Right lung (tissue), 10 donors: ENCODE results near the gene GGT7. TPM values are rescaled to one million over a fixed set of nuclear protein-coding genes. Genes with fewer than 3 reads are reported as not detected.
"Not testable (repeated sequence)": the region's sequence is repeated elsewhere in the genome, so short reads cannot be mapped to it uniquely, and the experiment has no call there.

Source experiments
- DNase-seq, 2 donors: peaks; one replicate each; pipeline ENCODE4 v3.0.0-alpha.2; 2013
- long read RNA-seq, 8 donors: transcript quantifications; one replicate each; lab custom pipeline, GENCODE V29; 2026
- polyA plus RNA-seq, 5 donors: library from polyadenylated mRNA; unstranded; fragments of 120-200 nt; gene quantifications; one replicate each; pipeline versions ENCODE4 v1.2.1 to v1.2.3, GENCODE V29; 2013; ENCODE audit warnings: inconsistent platforms in 1 of 5, low replicate concordance in 1 of 5; ENCODE audit not compliant: insufficient read length in 5 of 5, insufficient read depth in 1 of 5

GGT7 gene, protein sequence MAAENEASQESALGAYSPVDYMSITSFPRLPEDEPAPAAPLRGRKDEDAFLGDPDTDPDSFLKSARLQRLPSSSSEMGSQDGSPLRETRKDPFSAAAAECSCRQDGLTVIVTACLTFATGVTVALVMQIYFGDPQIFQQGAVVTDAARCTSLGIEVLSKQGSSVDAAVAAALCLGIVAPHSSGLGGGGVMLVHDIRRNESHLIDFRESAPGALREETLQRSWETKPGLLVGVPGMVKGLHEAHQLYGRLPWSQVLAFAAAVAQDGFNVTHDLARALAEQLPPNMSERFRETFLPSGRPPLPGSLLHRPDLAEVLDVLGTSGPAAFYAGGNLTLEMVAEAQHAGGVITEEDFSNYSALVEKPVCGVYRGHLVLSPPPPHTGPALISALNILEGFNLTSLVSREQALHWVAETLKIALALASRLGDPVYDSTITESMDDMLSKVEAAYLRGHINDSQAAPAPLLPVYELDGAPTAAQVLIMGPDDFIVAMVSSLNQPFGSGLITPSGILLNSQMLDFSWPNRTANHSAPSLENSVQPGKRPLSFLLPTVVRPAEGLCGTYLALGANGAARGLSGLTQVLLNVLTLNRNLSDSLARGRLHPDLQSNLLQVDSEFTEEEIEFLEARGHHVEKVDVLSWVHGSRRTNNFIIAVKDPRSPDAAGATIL
- polyA plus RNA-seq: 10 to 100 TPM; 28.3 to 40.6 (median 33.2) TPM
- long read RNA-seq, donor 1, transcript GGT7-201 (15 exons, 2,642 nt): major isoform, 5 of 11 reads
- long read RNA-seq, donor 1, partial matches to known transcripts: 6 of 11 reads
- long read RNA-seq, donor 1, other reads (novel, unspliced or antisense): 0 of 11 reads
- long read RNA-seq, donor 2, partial matches to known transcripts: 0 of 3 reads
- long read RNA-seq, donor 2, other reads (novel, unspliced or antisense): 0 of 3 reads
- long read RNA-seq, donor 3: 0 reads
- long read RNA-seq, donor 4, partial matches to known transcripts: 0 of 2 reads
- long read RNA-seq, donor 4, other reads (novel, unspliced or antisense): 0 of 2 reads
- long read RNA-seq, donor 5, partial matches to known transcripts: 9 of 11 reads
- long read RNA-seq, donor 5, other reads (novel, unspliced or antisense): 0 of 11 reads
- long read RNA-seq, donor 6, partial matches to known transcripts: 0 of 3 reads
- long read RNA-seq, donor 6, other reads (novel, unspliced or antisense): 0 of 3 reads
- long read RNA-seq, donor 7, partial matches to known transcripts: 0 of 3 reads
- long read RNA-seq, donor 7, other reads (novel, unspliced or antisense): 0 of 3 reads
- long read RNA-seq, donor 8: 0 reads

DNA sequence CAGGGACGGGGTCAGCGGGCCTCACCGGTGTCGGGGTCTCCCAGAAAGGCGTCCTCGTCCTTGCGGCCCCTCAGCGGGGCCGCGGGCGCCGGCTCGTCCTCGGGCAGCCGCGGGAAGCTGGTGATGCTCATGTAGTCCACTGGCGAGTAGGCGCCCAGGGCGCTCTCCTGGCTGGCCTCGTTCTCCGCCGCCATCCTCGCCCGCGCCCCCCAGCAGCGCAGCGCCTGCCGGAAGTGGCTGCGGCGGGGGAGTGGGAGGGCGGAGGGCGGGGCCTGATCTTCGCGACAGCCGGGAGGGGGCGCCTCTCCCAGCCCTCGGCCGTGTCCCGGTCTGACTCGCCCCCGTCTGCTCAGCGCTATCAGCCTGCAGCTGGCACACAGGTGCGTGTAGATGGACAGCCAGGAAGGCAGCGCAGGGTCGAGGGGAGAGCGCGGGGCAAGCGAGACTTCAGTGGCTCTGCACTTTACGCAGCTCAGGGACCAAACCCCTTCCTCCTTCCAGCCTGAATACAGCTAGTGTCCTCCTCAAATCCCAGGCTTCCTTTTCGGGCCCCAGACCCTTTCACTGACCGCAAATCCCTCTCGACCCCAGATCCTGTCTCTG lies at the start of gene GGT7:
TSS of gene GGT7 (minus strand) at position 235 of the 603 bp plus-strand sequence. CDS start at position 194, 41 bp downstream.
- peak; percentile 67 to 77 for DNase-seq

GRCh38 chr20:34921436-34921835 lies 48.8 kb upstream of the GGT7 start:
- DNase-seq: no peak

DNA sequence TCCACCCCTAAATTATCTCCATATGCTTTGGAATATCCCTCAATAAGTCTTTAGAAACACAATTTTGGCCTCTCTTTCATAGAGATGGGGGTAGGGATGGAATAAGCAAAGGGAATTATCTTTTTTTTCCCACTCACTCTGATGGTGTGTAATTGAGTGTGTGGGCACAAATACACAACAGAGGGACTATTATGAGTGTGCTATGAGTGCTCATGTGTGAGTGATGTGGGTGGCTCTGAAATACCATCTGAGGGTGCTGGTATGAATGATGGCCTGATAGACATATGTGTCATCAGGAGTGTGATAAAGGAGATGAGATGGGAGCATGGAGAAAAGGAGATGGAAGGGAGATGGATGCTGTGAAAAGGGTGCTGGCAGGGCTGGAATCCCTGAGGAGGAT lies 47.4 kb upstream of the GGT7 start:
- DNase-seq: no peak

GRCh38 chr20:34916774-34917354 lies 44.2 kb upstream of the GGT7 start:
- no peak for DNase-seq

DNA sequence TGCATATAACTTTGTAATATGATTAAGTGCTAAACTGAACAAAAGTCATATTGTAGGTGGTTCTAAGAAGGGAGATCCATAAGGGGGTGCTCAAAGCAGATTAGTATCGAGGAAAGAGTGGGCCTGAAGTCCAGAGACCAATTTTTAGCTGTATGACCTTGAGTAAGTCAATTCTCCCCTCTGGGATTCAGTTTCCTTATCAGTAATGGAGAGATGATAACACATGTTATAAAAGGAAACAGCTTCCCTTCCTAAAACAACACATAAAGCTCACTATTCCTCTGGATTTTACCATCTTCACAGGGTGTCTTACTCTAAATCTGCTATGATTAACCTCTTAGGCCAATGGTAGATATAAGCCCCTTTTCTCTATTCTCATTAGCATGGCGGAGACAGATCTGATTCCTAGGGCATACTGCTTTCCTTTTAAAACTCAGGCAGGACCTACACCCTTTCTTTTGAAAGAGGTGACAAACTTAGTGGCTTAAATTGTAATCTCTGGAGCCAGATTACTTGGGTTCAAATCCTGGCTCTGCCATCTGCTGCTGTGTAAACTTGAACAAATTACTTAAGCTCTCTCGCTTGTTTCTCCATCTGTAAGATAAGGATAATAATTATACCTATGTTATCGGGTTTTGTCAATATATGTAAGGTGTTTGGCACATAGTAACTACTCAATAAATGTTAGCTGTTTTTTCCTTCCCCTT lies 43.2 kb upstream of the GGT7 start:
- DNase-seq: no peak

DNA sequence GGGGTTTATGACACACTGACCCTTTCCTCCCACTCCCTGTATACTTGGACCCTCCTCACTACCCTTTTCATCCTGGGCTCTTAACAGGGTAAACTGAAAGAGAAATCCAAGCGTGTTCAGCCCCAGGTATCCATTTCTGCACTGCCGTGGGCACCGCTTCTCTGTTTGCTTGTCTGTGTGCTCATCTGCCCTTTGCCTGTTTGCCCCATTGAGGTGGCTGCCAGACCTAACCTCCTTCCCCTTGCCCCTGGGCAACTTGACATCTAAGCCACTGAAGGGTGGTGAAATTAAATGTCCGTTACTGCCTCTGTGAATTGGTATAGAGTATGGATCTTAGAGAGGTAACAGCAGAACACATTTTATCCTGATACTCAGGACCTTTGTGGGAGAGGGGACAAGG lies 42.5 kb upstream of the GGT7 start:
- no peak for DNase-seq

- peak in 1 of 2 donors; percentile 36 for DNase-seq
These were observed 35.2 kb upstream of the GGT7 start for GRCh38 chr20:34907616-34908469.

GRCh38 chr20:34904202-34904621 lies 31.6 kb upstream of the GGT7 start:
- DNase-seq: no peak

GRCh38 chr20:34898731-34899130 lies 26.1 kb upstream of the GGT7 start:
- not testable (repeated sequence) for DNase-seq

DNA sequence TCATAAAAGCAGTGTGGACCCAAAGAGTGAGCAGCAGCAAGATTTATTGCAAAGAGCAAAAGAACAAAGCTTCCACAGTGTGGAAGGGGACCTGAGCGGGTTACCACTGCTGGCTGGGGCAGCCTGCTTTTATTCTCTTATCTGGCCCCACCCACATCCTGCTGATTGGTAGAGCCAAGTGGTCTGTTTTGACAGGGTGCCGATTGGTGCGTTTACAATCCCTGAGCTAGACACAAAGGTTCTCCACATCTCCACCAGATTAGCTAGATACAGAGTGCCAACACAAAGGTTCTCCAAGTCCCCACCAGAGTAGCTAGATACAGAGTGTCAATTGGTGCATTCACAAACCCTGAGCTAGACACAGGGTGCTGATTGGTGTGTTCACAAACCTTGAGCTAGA lies 25.5 kb upstream of the GGT7 start:
- not testable (repeated sequence) for DNase-seq

DNA sequence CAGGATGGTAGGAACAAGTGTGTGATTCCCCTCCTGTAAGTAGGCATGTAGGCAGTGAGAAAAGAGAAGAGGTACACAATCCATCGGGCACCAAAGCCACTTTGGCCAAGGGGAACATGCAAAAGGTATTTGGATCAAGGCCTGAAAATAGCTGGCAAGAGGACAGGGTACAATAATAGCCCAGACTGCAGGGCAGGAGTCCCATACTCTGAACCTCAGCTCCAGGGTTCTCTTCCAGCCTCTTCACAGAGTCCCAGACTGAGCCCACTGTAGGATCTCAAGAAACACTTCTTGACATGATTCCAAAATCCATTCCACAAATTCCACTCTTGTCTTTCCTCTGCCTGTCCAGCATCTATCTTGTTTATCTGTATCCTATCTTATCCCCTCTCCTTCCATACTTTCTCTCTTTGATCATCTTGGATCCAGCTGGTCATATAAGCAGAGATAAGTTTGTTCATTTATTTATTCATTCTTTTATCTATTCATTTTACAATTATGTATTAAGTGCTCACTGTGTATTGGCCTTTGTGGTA lies 23.5 kb upstream of the GGT7 start:
- no peak for DNase-seq

- no peak for DNase-seq
These were observed 22.8 kb upstream of the GGT7 start for GRCh38 chr20:34895465-34895864.

DNA sequence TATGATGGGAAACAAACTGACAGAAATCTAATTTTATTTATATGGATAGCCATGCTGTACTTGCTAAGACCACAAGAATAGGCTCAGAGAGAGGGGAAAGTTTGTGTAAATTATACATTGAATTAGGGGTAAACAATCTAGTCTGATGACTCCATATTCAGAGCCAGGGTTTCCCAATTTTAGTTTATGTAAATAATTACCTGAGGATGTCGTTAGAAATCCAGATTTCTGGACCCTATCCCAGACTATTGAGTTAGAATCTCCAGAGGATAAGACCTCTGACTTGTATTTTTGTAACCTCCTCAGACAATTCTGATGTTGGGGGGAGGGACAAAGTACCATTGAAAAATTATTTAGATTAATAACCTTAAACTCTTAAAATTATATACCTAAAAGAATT lies 22.1 kb upstream of the GGT7 start:
- DNase-seq: no peak

GRCh38 chr20:34892671-34893070 lies 20.0 kb upstream of the GGT7 start:
- DNase-seq: no peak

GRCh38 chr20:34891166-34892062 lies 18.8 kb upstream of the GGT7 start:
- DNase-seq: no peak

GRCh38 chr20:34888468-34888867 lies 15.8 kb upstream of the GGT7 start:
- DNase-seq: no peak

DNA sequence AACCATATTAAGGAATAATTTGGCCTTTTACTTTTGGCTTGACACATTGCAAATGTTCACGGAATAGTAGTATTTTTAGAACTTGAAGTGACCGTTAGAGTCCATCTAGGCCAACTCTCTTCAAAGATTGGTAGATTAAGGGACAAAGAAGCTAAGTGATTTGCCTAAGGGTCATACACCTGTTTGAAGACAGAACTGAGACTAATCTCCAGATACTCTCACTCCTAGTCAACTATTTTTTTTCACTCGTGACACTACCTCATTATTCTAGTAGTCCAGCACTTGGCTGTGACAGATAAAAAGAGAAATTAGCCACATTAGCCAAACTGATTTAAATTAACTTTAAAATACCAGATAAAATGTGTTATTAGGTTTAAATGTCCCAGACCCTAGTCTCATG lies 14.4 kb upstream of the GGT7 start:
- no peak for DNase-seq

DNA sequence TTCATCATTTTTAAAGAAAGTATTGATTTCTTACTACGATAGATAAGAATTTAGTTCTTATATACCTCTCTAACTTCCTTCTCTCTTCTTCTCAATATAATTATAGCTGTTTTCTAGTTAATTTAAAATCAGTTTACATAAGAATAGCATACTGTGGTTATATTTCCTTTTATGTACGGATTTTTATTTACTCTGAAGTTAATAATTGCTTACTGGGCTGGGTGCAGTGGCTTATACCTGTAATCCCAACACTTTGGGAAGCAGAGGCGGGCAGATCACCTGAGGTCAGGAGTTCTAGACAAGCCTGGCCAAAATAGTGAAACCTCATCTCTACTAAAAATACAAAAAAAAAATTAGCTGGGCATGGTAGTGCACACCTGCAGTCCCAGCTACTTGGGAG lies 13.5 kb upstream of the GGT7 start:
- DNase-seq: no peak
